HG02943 (cell line): ENCODE measurements around the gene SYNPR.

Experiments
- ATAC-seq: cut with Tn5 transposase; IDR thresholded peaks from one replicate; pipeline ENCODE4 v1.9.1; 2021; ENCODE audit warnings: mild to moderate bottlenecking, low read depth, moderate library complexity; ENCODE audit not compliant: unreplicated experiment

SYNPR gene

GRCh38 chr3:63523100-63523499, 245.0 kb downstream of the SYNPR start:
- no peak for ATAC-seq

GRCh38 chr3:63528325-63529000, 250.4 kb downstream of the SYNPR start:
- ATAC-seq = no peak

- no peak for ATAC-seq
Observed at GRCh38 chr3:63532521-63532920, 254.4 kb downstream of the SYNPR start.

DNA sequence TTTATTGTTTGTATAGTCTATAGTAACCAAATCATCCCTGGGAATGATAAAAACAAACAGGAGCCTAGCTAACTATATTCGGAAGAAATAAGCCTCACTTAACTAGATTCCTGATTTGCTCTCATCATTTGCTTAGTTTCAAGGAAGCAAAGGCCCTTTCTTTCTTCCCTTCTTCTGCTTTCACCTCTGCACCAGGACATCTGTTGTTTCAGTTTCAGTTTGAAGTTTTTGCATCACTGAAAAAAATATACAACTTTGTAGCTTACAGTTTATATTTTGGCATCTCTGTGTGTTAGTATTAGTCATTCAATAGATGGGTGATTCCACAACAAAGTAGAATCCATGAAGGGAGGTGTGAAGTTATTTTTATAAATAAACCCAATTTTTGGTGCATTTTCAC, 260.8 kb downstream of the SYNPR start:
- ATAC-seq = no peak

DNA sequence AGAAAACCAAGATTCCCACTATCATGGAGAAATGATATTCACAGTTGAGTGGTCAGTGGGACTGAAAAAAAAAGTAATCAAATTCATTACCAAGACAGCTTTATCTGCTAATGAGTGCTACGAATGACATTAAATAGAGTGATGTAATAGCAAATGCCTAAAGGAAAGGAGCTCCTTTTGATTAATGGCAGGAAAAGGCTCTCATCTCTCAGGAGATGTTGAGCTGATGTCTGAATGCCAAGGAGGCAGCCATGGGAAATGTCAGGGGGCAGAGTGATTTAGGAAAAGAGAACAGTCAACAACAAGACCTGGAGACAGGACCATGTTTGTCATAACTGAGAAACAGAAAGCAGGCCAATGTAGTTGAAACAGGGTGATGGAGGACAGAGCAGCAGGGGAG, 277.7 kb downstream of the SYNPR start:
- no peak for ATAC-seq

- ATAC-seq = no peak
Observed at GRCh38 chr3:63556401-63556800, 278.3 kb downstream of the SYNPR start.

DNA sequence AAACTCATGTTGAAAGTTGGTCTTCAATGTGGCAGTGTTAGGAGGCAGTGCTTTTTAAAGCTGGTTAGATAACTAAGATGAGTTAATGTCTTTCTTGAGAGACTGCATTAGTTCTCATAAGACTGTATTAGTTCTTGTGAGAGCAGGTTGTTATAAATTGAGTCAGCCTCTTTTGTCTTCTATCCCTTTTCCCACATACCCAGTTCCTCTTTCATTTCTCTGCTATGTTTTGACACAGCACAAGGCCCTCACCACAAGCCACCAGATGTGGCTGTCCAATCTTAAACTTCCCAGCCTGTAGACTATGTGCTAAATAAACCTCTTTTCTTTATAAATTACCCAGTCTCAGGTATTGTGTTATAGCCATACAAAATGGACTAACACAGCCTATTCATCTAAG, 279.8 kb downstream of the SYNPR start:
- no peak for ATAC-seq

DNA sequence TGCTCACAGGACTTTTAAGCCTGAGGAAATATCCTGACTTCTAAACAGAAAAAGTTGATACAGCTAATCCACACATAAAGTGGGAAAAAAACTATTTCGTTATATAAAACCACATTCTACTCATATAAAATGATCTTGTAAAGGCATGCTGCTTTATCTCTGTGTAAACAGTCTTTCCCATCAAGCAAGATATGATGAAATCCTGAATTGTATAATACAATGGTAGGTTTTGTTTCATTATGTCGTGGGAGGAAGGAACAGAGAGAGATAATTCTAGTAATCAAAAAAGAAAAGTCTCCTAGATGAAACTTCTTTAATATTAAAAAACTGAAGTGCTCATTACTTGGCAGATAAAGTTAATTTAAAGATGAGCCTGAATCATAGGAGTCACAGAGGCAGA, 281.8 kb downstream of the SYNPR start:
- no peak for ATAC-seq

- ATAC-seq = no peak
Observed at GRCh38 chr3:63561879-63562278, 283.8 kb downstream of the SYNPR start.

DNA sequence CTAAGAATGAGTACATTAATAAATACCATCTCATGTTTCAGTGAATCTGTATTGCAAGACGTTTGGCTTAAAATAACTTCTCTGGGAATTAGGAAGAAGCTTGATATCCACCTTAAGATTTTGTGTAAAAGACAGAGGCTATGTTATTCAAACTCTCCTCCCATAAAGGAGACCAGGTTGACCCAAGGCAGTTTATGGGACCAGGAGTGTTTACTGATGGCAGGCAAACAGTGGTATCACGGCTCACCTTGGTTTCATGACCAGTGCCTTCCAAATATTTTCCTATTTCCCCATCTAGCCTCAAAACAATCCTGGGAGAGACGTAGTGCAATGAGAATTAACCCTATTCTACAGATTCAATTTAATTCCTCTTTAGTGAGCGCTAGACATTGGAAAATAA, 284.2 kb downstream of the SYNPR start:
- no peak for ATAC-seq

DNA sequence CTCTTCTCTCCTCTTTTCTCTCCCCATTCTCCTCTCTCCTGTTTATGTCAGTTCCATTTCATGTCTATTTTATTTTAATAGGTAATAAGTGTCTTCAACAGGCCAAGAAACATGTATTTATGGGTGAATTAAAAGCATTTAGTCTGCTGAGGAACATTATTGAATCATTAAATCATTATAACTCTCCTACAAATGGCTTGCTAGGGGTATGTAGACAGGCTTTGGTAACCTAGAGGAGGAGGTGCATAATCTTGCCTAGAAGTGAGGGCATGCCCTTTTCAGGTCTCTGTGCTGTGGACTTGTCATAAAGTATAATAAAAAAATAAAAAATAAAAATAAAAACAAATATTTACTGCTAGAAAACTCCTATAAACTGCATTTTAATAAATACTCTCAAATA, 285.5 kb downstream of the SYNPR start:
- ATAC-seq = no peak

- no peak for ATAC-seq
Observed at GRCh38 chr3:63565220-63565619, 287.1 kb downstream of the SYNPR start.

DNA sequence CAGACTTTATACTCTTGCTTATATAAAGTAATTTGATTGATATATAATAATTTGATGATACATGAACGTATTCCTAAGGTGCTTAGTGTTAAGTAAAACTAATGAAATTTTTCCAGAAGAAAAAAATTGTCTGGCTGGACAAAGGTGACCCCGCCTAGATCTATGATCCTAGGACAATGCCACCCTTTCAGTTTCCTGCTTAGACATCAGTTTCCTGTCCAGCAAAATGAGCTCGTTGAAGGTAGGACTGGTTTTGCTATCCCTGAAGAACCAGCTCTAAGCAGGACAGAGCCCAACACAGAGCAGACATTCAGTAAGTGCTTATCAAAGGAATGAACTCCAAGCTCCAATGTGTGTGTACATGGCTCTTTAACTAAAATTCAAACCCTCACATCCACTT, 293.6 kb downstream of the SYNPR start:
- ATAC-seq = no peak

DNA sequence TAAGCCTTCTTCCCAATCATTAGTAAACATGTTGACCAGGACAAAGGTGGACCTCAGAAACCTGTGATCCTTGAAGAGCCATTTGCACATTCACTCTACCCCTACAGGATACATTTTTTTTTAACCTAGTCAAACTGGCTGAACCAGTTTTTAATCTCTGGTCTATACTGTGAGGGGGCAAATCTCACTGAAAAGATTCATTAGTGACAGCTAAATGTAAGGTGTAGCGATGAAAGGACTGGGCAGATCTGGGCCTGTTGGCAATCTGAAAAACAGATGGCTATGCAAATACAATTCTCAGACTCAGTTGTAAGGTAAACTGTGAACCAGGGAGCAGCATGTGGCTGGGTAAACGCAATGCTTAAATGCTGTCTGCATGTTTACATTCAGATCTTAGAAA, 298.7 kb downstream of the SYNPR start:
- ATAC-seq = no peak

GRCh38 chr3:63578858-63579257, 300.8 kb downstream of the SYNPR start:
- no peak for ATAC-seq

DNA sequence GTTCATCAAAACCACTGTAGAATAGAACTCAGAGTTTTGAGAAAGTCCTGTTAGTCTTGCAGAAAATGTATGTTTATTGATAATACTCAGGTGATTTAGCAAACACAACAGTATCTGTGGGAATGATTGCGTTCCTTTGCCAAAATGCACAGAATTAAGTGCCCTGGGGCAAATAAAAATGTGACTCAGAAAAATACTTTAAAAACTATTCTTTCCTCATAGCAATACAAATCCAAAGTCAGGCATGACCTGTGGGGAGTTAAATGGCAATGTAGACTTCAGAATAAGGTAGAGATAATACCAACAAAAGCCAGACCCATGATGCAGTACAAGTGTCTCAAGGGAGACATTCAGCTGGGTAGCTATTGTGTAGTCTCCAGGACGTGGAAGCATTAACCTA, 302.0 kb downstream of the SYNPR start:
- ATAC-seq = no peak

DNA sequence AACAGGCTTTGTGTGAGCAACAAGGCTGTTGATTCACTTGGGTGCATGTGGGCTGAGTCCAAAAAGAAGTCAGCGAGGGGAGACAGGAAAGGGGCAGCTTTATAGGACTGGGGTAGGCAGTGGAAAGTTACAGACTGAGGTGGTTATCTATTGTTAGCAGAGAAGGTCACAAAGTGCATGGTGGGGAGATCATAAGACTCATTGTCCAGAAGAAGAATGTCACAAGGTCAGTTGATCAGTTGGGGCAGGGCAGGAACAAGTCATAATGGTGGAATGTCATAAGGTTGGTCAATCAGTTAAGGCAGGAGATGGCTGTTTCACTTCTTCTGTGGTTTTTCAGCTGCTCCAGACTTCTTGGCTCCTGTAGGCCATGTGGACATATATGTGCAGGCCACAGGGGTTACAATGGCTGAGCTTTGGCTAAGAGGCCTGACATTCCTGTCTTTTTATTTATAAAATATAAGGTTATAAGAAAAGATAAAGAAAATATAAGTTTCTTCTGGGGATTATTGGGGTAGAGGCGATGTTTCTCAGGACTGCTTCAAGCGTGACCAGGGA, 304.9 kb downstream of the SYNPR start:
- no peak for ATAC-seq

DNA sequence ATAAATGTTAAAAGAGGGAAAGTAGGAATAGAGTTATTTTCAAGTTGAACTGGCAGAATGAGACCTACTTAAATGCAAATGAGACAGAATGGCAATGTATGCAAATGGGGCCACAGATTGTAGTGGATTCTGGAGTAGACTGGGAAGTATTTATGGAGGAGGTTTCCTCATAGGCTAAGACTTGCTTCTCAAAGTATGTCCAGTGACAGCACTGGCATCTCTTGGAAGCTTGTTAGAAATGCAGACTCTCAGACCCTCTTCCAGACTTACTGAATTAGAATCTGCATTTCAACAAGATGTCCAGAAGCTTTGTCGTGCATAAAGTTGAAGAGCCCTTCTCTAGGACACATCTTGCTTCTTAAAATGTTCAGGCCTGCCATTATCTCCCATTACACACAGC, 306.6 kb downstream of the SYNPR start:
- ATAC-seq = no peak

GRCh38 chr3:63585927-63586326, 307.8 kb downstream of the SYNPR start:
- ATAC-seq = no peak

- no peak for ATAC-seq
Observed at GRCh38 chr3:63588895-63589294, 310.8 kb downstream of the SYNPR start.

GRCh38 chr3:63593779-63594178, 315.7 kb downstream of the SYNPR start:
- no peak for ATAC-seq

DNA sequence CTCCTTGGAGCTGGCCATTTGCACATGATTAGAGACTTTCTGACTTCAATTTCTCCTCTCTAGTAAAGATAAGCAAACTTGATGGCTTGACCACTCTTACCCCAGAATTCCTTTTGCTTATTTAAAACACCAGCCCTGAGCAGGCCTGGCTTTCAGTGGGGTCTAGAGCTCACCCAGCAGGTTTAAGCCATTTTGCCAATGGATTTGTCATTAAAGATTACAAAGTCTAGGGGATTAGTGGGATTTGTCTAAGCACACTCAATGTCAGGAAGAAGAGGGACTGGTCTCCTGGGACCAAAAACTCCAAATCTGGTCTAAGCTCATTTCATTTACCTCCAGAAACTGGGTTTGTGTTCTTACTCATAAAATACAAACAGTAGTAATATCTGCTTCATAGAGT, 317.1 kb downstream of the SYNPR start:
- ATAC-seq = no peak

GRCh38 chr3:63597019-63597418, 318.9 kb downstream of the SYNPR start:
- no peak for ATAC-seq
